Measurements from ENCODE around the gene ANK2. TPM values are rescaled to one million over a fixed set of nuclear protein-coding genes. Genes with fewer than 3 reads are reported as not detected.

Gene ANK2
- total and polyA plus RNA-seq, 4 donors = 1.1 to 61.2 (median 12.5) TPM

DNA sequence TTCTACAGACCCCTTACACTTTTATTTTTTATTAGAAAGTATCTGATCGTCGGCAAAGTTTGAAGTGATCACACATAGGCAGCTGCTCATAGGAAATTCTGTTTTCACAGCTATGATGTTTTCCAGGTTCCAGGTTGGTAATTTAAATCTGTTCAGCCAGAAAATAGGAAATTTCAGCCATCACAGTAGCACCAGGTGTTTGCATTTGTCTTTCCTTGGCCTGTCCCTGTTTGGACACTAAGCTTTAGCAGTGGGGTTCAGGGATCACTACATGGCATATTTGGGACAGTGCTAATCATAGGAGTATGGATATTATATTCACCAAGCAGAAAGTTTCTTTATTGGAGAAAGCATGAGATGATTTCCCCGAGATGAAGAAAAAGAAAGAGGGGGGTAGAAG is 92.9 kb downstream of the ANK2 start:
- Histone ChIP-seq H3K27me3 (ENCODE audit: control insufficient read depth in 3 of 3, insufficient read depth in 3 of 3, low read length in 2 of 3) (no peaks in the 10 kb centered on the region), H3K9ac (ENCODE audit: insufficient read depth in 1 of 2, low read length in 2 of 2) (no peak overlapping the region), H3K36me3 (ENCODE audit: control insufficient read depth in 4 of 4, insufficient read depth in 4 of 4, low read length in 4 of 4) (no peaks in the 10 kb centered on the region), H3K27ac (ENCODE audit: low read depth in 1 of 2, low read length in 1 of 2) (no peak overlapping the region), H3K9me3 (ENCODE audit: control insufficient read depth in 4 of 4, insufficient read depth in 3 of 4, low read length in 3 of 4) (no peaks in the 10 kb centered on the region), H3K4me1 (ENCODE audit: control insufficient read depth in 5 of 5, insufficient read depth in 5 of 5, low read length in 5 of 5) (peaks cover 0 to 10% (median 4%) of the 10 kb centered on the region in 5 donors), H3K4me3 (no peak overlapping the region)
- no peak for DNase-seq
- TF ChIP-seq, protein P1, sequence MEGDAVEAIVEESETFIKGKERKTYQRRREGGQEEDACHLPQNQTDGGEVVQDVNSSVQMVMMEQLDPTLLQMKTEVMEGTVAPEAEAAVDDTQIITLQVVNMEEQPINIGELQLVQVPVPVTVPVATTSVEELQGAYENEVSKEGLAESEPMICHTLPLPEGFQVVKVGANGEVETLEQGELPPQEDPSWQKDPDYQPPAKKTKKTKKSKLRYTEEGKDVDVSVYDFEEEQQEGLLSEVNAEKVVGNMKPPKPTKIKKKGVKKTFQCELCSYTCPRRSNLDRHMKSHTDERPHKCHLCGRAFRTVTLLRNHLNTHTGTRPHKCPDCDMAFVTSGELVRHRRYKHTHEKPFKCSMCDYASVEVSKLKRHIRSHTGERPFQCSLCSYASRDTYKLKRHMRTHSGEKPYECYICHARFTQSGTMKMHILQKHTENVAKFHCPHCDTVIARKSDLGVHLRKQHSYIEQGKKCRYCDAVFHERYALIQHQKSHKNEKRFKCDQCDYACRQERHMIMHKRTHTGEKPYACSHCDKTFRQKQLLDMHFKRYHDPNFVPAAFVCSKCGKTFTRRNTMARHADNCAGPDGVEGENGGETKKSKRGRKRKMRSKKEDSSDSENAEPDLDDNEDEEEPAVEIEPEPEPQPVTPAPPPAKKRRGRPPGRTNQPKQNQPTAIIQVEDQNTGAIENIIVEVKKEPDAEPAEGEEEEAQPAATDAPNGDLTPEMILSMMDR (IDR thresholded peaks at IDR 0.05; ENCODE audit: control extremely low read depth, extremely low read depth) = no peak
- no peak for ATAC-seq (ENCODE audit: insufficient read depth, low FRiP score)
- WGBS, 2 donors = 68 to 80% methylated on average over 3 of the region's 3 CpGs

DNA sequence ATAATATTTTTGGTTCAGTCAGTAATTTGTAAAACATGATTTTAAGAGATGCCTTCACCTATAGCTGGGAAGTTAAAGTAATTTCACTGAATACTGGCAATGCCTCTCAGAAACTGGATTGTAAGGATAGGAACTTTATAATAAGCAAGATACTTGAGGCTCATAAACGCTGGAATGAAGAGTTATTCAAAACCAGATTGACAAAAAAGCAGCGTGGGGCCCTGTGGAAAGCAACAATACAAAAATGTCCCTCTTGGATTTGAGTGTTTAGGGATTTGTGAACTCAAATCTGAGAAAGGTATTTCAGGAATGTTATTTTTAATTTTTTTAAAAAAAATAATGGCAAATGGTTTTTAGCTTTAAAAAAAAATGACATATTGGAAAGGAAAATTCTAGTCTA is 94.6 kb downstream of the ANK2 start:
- Histone ChIP-seq H3K9me3 (ENCODE audit: control insufficient read depth in 4 of 4, insufficient read depth in 3 of 4, low read length in 3 of 4) (no peaks in the 10 kb centered on the region), H3K9ac (ENCODE audit: insufficient read depth in 1 of 2, low read length in 2 of 2) (no peak overlapping the region), H3K4me3 (no peak overlapping the region), H3K27me3 (ENCODE audit: control insufficient read depth in 3 of 3, insufficient read depth in 3 of 3, low read length in 2 of 3) (no peaks in the 10 kb centered on the region), H3K4me1 (ENCODE audit: control insufficient read depth in 5 of 5, insufficient read depth in 5 of 5, low read length in 5 of 5) (peaks cover 4 to 10% (median 7%) of the 10 kb centered on the region in 5 donors), H3K27ac (ENCODE audit: low read depth in 1 of 2, low read length in 1 of 2) (no peak overlapping the region), H3K36me3 (ENCODE audit: control insufficient read depth in 4 of 4, insufficient read depth in 4 of 4, low read length in 4 of 4) (no peaks in the 10 kb centered on the region)
- ATAC-seq (ENCODE audit: insufficient read depth, low FRiP score) (no peak), DNase-seq (no peak)
- TF ChIP-seq, protein P1 (IDR thresholded peaks at IDR 0.05; ENCODE audit: control extremely low read depth, extremely low read depth) = no peak
- WGBS, 2 donors = 59 to 60% methylated on average over 2 of the region's 2 CpGs

DNA sequence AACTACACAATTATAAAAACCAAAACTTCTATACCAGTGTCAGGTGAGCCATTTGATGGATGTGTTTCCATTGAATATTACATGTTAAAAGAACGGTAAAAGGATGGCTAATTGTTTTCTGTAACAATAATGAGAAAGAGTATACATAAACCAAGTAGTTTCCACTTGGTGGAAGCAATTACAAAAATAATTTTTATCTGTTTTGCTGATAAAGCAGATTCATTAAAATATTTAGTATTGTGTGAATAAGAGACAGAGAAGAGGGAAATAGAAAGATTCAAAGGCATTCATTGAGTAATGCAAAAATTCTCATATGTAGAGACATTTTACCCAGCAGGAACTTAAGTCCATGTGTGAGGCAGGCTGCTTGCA is 95.7 kb downstream of the ANK2 start:
- H3K9me3 ChIP-seq (ENCODE audit: control insufficient read depth in 4 of 4, insufficient read depth in 3 of 4, low read length in 3 of 4) = no peaks in the 10 kb centered on the region
- no peaks in the 10 kb centered on the region for H3K36me3 ChIP-seq (ENCODE audit: control insufficient read depth in 4 of 4, insufficient read depth in 4 of 4, low read length in 4 of 4)
- H3K9ac ChIP-seq (ENCODE audit: insufficient read depth in 1 of 2, low read length in 2 of 2) = no peak overlapping the region
- ATAC-seq (ENCODE audit: insufficient read depth, low FRiP score) = no peak
- no peak overlapping the region for H3K4me3 ChIP-seq
- WGBS, 2 donors = 60 to 80% methylated on average over 1 of the region's 1 CpG
- TF ChIP-seq, protein P1 (IDR thresholded peaks at IDR 0.05; ENCODE audit: control extremely low read depth, extremely low read depth) = no peak
- peak overlapping the region in 1 of 2 donors; percentile 82 for H3K27ac ChIP-seq (ENCODE audit: low read depth in 1 of 2, low read length in 1 of 2)
- no peak for DNase-seq
- no peaks in the 10 kb centered on the region for H3K27me3 ChIP-seq (ENCODE audit: control insufficient read depth in 3 of 3, insufficient read depth in 3 of 3, low read length in 2 of 3)
- peaks cover 4 to 10% (median 7%) of the 10 kb centered on the region in 5 donors for H3K4me1 ChIP-seq (ENCODE audit: control insufficient read depth in 5 of 5, insufficient read depth in 5 of 5, low read length in 5 of 5)
